Kidney epithelial cell (primary cell): ENCODE results near the gene PSPN. TPM values are rescaled to one million over a fixed set of nuclear protein-coding genes. Genes with fewer than 3 reads are reported as not detected.

Source experiments
- DNase-seq: peaks from one replicate; pipeline ENCODE4 v3.0.0-alpha.2; 2010; ENCODE audit warnings: low read depth
- H3K27me3 ChIP-seq: 2 replicates; pipeline ENCODE4 v1.6.0; 2011; ENCODE audit warnings: low read length; ENCODE audit not compliant: control insufficient read depth, insufficient read depth
- H3K36me3 ChIP-seq: 2 replicates; pipeline ENCODE4 v1.5.1; 2011; ENCODE audit warnings: low read length; ENCODE audit not compliant: control insufficient read depth, insufficient read depth
- H3K4me3 ChIP-seq: 2 replicates; pipeline ENCODE4 v1.5.1; 2011; ENCODE audit warnings: low read depth, mild to moderate bottlenecking, control low read depth, low read length
- CTCF ChIP-seq: IDR thresholded peaks from 2 replicates; pipeline ENCODE4 v1.5.1; 2011; ENCODE audit warnings: mild to moderate bottlenecking, moderate library complexity, low read length, control low read depth, inconsistent platforms; ENCODE audit not compliant: insufficient read depth, poor library complexity, severe bottlenecking
- total RNA-seq: library from RNA; depleted of rRNA; stranded (reverse); fragments of >200 nt; gene quantifications from 2 replicates; pipeline ENCODE4 v1.2.3, GENCODE V29; 2015

Gene PSPN
- total RNA-seq, 1 donor from 2014 or later = 1.5 TPM

DNA sequence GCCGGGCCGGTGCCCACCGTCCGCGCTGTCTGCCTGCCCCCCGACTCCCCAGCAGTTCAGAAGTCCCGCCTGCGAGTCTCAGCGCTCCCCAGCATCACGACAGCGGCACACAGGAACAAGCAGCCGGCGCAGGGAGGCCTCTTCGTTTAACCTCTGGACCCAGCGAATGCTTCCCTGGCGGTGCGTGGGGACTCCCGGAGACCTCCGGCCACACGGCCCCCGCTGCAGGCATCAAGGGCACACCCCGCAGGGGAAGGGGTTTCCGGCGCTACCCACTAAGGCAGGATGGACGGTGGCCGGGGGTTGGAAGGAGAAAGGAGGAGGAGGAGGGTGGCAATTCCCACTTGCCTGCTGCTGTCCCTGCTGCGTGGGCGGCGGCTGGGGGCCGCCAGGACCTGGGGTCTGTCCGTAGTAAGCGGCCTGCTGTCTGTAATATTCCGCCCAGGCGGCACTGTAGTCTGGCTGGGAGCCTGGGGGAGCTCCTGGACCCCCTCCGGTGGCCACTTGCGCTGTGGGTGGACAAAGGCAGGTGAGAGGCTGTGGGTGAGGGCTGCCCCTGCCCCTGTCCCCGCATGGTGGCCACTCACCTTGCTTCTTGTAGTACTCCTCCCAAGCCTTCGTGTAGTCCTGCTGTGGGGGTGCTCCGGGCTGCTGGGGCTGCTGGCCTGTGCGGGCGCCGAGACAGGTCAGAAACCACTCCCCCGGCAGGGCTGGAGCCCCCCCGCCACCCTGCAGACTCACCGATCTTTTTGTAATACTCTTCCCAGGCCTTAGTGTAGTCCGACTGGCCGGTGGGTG is 39.3 kb upstream of the PSPN start:
- no peak overlapping the region for H3K4me3 ChIP-seq
- no peak for TF ChIP-seq CTCF
- DNase-seq = no peak
- peaks cover 4% of the 10 kb centered on the region for H3K36me3 ChIP-seq
- no peaks in the 10 kb centered on the region for H3K27me3 ChIP-seq

DNA sequence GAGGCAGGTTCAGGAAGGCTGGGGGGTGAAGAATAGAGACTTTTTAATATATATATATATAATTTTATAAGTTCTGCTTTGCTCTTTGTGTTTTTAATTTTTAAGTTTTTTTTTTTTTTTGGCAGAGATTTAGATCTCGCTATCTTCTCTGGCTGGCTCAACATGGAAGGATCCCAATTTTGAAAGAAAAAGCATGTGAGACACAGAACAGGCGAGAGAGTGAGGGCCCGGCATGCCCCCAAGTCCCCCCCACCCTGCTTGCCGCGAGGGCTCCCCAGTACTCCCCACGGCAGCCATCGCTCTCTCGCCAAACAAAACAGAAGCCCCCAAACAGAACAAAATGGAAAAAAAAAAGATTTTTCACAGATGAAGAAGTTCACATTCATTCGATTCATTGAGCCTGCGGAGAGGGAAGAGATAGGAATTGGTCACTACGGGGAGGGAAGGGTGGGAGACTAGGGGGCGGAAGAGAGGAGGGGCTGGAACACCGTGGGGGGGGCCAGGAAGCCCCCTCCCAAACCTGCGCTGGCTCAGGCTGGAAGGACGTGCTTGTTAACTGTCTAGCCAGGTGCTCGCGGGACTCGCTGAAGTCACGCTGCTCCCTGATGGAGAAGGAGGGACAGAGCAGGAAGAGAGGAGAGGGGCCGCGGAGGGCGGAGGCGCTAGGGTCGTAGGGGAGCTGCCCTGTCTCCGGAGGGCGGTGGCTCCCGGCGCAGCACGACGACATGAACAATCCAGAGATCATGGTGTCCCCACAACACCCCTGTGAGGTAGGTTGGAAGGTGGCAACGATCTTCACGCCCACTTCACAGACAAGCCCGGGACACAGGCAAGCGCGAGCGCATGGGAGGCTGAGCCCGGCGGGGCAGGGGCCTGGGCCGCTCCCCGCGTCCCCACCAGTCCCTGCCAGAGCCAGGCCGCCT is 38.2 kb upstream of the PSPN start:
- Histone ChIP-seq H3K36me3 (peaks cover 4% of the 10 kb centered on the region), H3K4me3 (no peak overlapping the region)
- TF ChIP-seq CTCF = no peak

DNA sequence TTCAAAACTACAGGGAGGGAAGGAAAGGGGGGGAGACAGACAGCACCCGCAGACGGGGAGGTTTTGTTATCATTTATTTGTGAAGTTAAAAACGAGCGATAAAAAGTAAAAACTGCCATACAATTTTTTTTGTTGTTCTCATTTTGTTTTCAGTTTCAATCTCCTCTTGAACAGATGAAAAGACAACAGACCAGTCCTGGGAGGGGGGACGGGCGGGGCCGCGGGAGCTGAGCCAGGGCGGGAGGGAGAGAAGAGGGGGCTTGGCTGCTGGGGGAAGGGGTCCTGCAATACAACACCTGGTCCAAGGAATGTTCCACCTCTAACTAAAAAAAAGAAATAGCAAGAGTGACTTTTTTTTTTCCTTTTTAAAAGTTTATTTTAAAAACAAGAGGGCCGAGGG is 37.6 kb upstream of the PSPN start:
- no peak overlapping the region for H3K4me3 ChIP-seq
- no peak for TF ChIP-seq CTCF
- no peak for DNase-seq
- no peaks in the 10 kb centered on the region for H3K27me3 ChIP-seq
- H3K36me3 ChIP-seq = peaks cover 4% of the 10 kb centered on the region

More for the DNA sequence above, 38.2 kb upstream of the PSPN start:
- DNase-seq = no peak
- H3K27me3 ChIP-seq = no peaks in the 10 kb centered on the region

DNA sequence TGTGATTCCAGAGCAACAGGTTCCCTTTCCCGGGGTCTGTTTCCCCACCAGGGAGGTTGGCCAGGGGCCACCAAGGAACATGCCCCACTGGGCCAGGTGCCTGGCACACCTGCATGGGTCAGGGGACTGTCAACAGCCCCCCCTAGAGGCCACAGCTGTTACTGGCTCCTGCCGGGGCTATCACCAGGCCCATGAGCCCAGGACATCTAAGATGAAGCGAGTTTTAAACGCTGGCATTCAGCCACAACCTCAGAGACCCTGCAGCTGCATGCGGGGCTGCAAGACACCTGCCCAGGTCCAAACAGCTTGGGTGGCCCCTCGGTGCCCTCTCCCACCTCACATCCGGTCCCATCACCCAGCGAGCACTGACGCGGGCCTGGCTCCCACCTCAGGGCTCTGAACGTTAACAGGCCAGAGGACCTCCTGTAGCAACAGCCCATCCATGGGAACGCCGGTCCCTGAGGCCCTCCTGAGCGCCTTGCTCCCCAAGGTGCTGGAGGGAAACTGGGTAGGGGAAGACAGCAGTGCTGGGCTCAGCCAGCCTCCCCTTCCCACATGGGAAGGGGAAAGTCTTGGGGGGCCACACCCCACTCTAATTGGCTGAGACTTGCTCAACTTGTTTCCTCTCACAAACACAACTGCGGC is 36.8 kb upstream of the PSPN start:
- no peaks in the 10 kb centered on the region for H3K27me3 ChIP-seq
- H3K36me3 ChIP-seq = peaks cover 4% of the 10 kb centered on the region
- DNase-seq = no peak
- H3K4me3 ChIP-seq = no peak overlapping the region
- TF ChIP-seq CTCF = peak; percentile 60

DNA sequence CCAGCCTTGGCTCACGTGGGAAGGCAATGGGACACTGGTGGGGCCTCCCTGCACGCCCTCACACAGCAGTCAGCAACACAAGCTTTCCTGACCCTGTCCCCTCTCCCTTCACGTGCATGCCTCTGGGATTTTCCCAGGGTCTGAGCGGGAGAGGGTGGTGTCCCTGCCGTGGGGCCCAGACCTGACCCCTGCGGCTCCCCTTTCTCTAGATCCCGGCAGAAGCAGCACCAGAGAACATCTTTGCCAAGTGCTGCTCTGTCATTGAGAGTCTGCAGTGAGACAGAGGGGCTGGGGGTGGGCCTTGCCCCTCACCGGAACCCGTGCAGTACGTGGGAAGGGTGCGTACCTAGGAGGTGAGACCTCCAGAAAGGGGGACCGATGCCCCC is 36.3 kb upstream of the PSPN start:
- Histone ChIP-seq H3K27me3 (no peaks in the 10 kb centered on the region), H3K4me3 (no peak overlapping the region), H3K36me3 (peaks cover 4% of the 10 kb centered on the region)
- DNase-seq = no peak
- no peak for TF ChIP-seq CTCF
